CD4-positive, alpha-beta T cell treated with Interleukin-15 for 1 hour (primary cell): ENCODE data around the gene SCG5.
A peak's percentile ranks its signal among the peaks of the same experiment; 100 is the strongest.
"Not testable (repeated sequence)": the region's sequence is repeated elsewhere in the genome, so short reads cannot be mapped to it uniquely, and the experiment has no call there.

ENCODE experiments used
- DNase-seq: peaks from one replicate; pipeline ENCODE4 v3.0.0-alpha.2; 2020

Gene SCG5

GRCh38 chr15:32641517-32642059 is at the start of gene SCG5:
Gene SCG5, plus strand, starts transcription at chr15:32641710. Its CDS starts 1,883 bp downstream, at chr15:32643593.
- no peak for DNase-seq

GRCh38 chr15:32593151-32593550 is 48.4 kb upstream of the SCG5 start, which contains the start of gene GOLGA8N:
Gene GOLGA8N, plus strand, starts transcription at chr15:32593456.
- DNase-seq = not testable (repeated sequence)

GRCh38 chr15:32609518-32609917 is 32.0 kb upstream of the SCG5 start:
- not testable (repeated sequence) for DNase-seq

GRCh38 chr15:32610719-32611118 is 30.8 kb upstream of the SCG5 start:
- not testable (repeated sequence) for DNase-seq

GRCh38 chr15:32614712-32615050 is 26.8 kb upstream of the SCG5 start:
- not testable (repeated sequence) for DNase-seq

GRCh38 chr15:32615051-32615870 is 26.2 kb upstream of the SCG5 start, which contains the start of gene ARHGAP11A:
Gene ARHGAP11A, plus strand, starts transcription at chr15:32615504. Its CDS starts 708 bp downstream, at chr15:32616212.
- peak; percentile 85 for DNase-seq

- not testable (repeated sequence) for DNase-seq
These were observed 25.6 kb upstream of the SCG5 start for GRCh38 chr15:32615871-32616426.

- DNase-seq = no peak
These were observed 5.1 kb upstream of the SCG5 start for GRCh38 chr15:32636410-32636809.

GRCh38 chr15:32636908-32637567 is 4.5 kb upstream of the SCG5 start:
- no peak for DNase-seq

GRCh38 chr15:32637704-32638103 is 3.8 kb upstream of the SCG5 start:
- no peak for DNase-seq

GRCh38 chr15:32642667-32643435 is 1.3 kb downstream of the SCG5 start:
- no peak for DNase-seq

- no peak for DNase-seq
These were observed 2.5 kb downstream of the SCG5 start for GRCh38 chr15:32643907-32644445.

GRCh38 chr15:32646291-32646690 is 4.8 kb downstream of the SCG5 start:
- no peak for DNase-seq

GRCh38 chr15:32649342-32649741 is 7.8 kb downstream of the SCG5 start:
- DNase-seq = no peak

GRCh38 chr15:32651229-32651837 is 9.8 kb downstream of the SCG5 start:
- peak; percentile 48 for DNase-seq

GRCh38 chr15:32652178-32652577 is 10.7 kb downstream of the SCG5 start:
- DNase-seq = no peak

GRCh38 chr15:32656091-32656490 is 14.6 kb downstream of the SCG5 start:
- DNase-seq = no peak

GRCh38 chr15:32656496-32656895 is 15.0 kb downstream of the SCG5 start:
- DNase-seq = no peak

- DNase-seq = no peak
These were observed 15.8 kb downstream of the SCG5 start for GRCh38 chr15:32657198-32657883.

- no peak for DNase-seq
These were observed 16.4 kb downstream of the SCG5 start for GRCh38 chr15:32657941-32658340.
